Uterus (tissue), 4 donors: ENCODE measurements around the gene CD81. TPM values are rescaled to one million over a fixed set of nuclear protein-coding genes. Genes with fewer than 3 reads are reported as not detected.

Experiments
- DNase-seq, 2 donors: peaks; one replicate each; pipeline ENCODE4 v3.0.0-alpha.2; 2019 to 2020
- H3K27ac ChIP-seq, 2 donors: fragments of 200-600 bp; sonication (generic); 1 replicate in 1 of 2; 2 replicates in 1 of 2; pipeline ENCODE4 v1.5.1; 2016 to 2018
- H3K27me3 ChIP-seq, 2 donors: fragments of 200-600 bp; sonication (generic); one replicate each; pipeline ENCODE4 v1.5.1; 2018 to 2019; ENCODE audit warnings: control low read depth in 1 of 2
- H3K36me3 ChIP-seq, 2 donors: fragments of 200-600 bp; sonication (generic); one replicate each; pipeline ENCODE4 v1.5.1; 2019; ENCODE audit warnings: control low read depth in 1 of 2
- H3K4me1 ChIP-seq, 2 donors: fragments of 200-600 bp; sonication (generic); one replicate each; pipeline ENCODE4 v1.5.1; 2018 to 2019; ENCODE audit warnings: control low read depth in 1 of 2
- H3K4me3 ChIP-seq, 2 donors: fragments of 200-600 bp; sonication (generic); 1 replicate in 1 of 2; 2 replicates in 1 of 2; pipeline ENCODE4 v1.5.1; 2018 to 2019; ENCODE audit warnings: mild to moderate bottlenecking in 1 of 2
- H3K9me3 ChIP-seq, 2 donors: fragments of 200-600 bp; sonication (generic); one replicate each; pipeline ENCODE4 v1.5.1; 2019; ENCODE audit warnings: control low read depth in 1 of 2
- CTCF ChIP-seq, 4 experiments: fragments of 200-600 bp in 2 of 4; fragments of 450-650 bp in 2 of 4; sonication (generic) in 2 of 4; IDR thresholded peaks; one replicate each; pipeline ENCODE4 v1.5.1; 2016 to 2019; ENCODE audit warnings: antibody characterized with exemption in 4 of 4, mild to moderate bottlenecking in 2 of 4, moderate library complexity in 1 of 4
- POLR2A ChIP-seq, 2 donors: fragments of 450-650 bp; IDR thresholded peaks; one replicate each; pipeline ENCODE4 v1.6.1; 2016; ENCODE audit warnings: antibody characterized with exemption in 2 of 2, mild to moderate bottlenecking in 1 of 2, moderate library complexity in 1 of 2
- intact Hi-C: fragments of 100-400 bp; cut with DNase I; formaldehyde crosslinking; loops from one replicate; pipeline ENCODE4 v1.15.1; 2023; ENCODE audit warnings: low total_unique reads
- total RNA-seq, 4 donors: library from RNA; depleted of rRNA in 3 of 4; stranded (reverse); fragments of >200 nt in 3 of 4; gene quantifications; one replicate each; pipeline versions ENCODE4 v1.1.0 to v1.2.4, GENCODE V29; 2014 to 2023
- donor health status: DM: yes; HTN: yes; CAD: no.

Gene CD81
- total RNA-seq, 4 donors from 2014 or later, result 394 to 852 (median 626) TPM

DNA sequence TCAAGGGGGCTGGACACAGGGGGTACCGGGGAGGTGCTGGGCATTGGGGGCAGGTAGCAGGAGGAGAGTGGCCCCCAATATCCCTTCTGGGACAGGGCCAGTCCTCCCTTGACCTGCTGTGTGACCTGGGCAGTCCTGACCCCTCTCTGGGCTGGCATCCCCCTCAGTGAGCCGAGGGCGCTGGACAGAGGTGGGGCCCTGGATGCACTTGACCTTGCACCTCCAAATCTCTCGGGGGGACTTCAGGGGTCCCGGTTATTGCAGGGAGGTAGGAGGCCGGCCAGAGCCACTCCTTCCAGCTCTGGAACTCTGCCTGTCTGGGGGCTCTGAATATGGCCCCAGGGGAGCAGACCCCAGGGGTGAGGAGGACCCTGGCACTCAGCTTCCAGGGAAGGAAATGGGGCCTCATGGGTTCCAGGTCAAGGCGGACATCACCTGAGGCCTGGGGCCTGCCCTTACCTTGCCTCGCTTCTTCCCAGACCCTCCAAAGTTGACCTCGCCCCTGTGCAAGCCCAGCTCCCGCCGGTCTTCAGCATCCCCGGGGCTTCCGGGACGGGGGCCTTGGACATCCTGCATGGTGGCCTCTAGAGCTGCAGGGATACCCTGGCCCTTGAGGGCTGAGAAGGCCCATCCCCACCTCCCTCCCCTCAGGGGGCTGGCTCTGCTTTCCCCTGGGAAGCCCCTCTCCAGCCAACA, 45.5 kb downstream of the CD81 start:
- Histone ChIP-seq H3K36me3 (no peaks in the 10 kb centered on the region), H3K27me3 (no peaks in the 10 kb centered on the region), H3K27ac (no peak overlapping the region), H3K9me3 (no peaks in the 10 kb centered on the region), H3K4me1 (no peaks in the 10 kb centered on the region), H3K4me3 (no peak overlapping the region)
- TF ChIP-seq POLR2A (IDR thresholded peaks at IDR 0.05), result no peak
- TF ChIP-seq CTCF (IDR thresholded peaks at IDR 0.05), result no peak
- intact Hi-C loops, result loop anchor here (5.0 to 10.0 kb wide), 2 partner anchors 120 to 472 kb away; partner anchors contain the start of genes C11orf21 and TSPAN32
- no peak for DNase-seq

GRCh38 chr11:2423157-2424025, 46.3 kb downstream of the CD81 start:
- H3K27me3 ChIP-seq, result no peaks in the 10 kb centered on the region
- H3K27ac ChIP-seq, result no peak overlapping the region
- no peaks in the 10 kb centered on the region for H3K9me3 ChIP-seq
- DNase-seq, result no peak
- TF ChIP-seq POLR2A (IDR thresholded peaks at IDR 0.05), result no peak
- TF ChIP-seq CTCF (IDR thresholded peaks at IDR 0.05), result no peak
- H3K36me3 ChIP-seq, result no peaks in the 10 kb centered on the region
- H3K4me1 ChIP-seq, result no peaks in the 10 kb centered on the region
- H3K4me3 ChIP-seq, result no peak overlapping the region
- intact Hi-C loops, result loop anchor here (2.0 to 10.0 kb wide), 3 partner anchors 121 to 471 kb away; partner anchors contain the start of genes C11orf21 and TSPAN32

GRCh38 chr11:2424811-2425495, 47.8 kb downstream of the CD81 start:
- Histone ChIP-seq H3K27me3 (no peaks in the 10 kb centered on the region), H3K4me3 (no peak overlapping the region), H3K9me3 (no peaks in the 10 kb centered on the region), H3K27ac (no peak overlapping the region), H3K36me3 (no peaks in the 10 kb centered on the region), H3K4me1 (no peaks in the 10 kb centered on the region)
- no peak for DNase-seq
- TF ChIP-seq CTCF (IDR thresholded peaks at IDR 0.05) (no peak), POLR2A (IDR thresholded peaks at IDR 0.05) (no peak)
- intact Hi-C loops, result loop anchor here (2.0 to 10.0 kb wide), 3 partner anchors 123 to 470 kb away; partner anchors contain the start of genes C11orf21 and TSPAN32

- no peak for DNase-seq
- intact Hi-C loops, result loop anchor here (2.0 to 10.0 kb wide), 2 partner anchors 229 to 469 kb away; no protein-coding TSS in a partner anchor
- no peaks in the 10 kb centered on the region for H3K36me3 ChIP-seq
- no peak overlapping the region for H3K4me3 ChIP-seq
- TF ChIP-seq CTCF (IDR thresholded peaks at IDR 0.05), result no peak
- TF ChIP-seq POLR2A (IDR thresholded peaks at IDR 0.05), result no peak
- H3K27ac ChIP-seq, result no peak overlapping the region
- no peaks in the 10 kb centered on the region for H3K4me1 ChIP-seq
- no peaks in the 10 kb centered on the region for H3K9me3 ChIP-seq
- no peaks in the 10 kb centered on the region for H3K27me3 ChIP-seq
Observed at GRCh38 chr11:2425506-2425905, 48.4 kb downstream of the CD81 start.
